ENCODE measurements around the gene UBA52. TPM values are rescaled to one million over a fixed set of nuclear protein-coding genes. Genes with fewer than 3 reads are reported as not detected.

Gene UBA52
- total RNA-seq, 1 donor from 2014 or later: 586 TPM

Other genes with a start within 250 kb of the UBA52 start
- gene LSM4, start 248.8 kb upstream of the UBA52 start, total RNA-seq: 208 and 260 TPM in 2 replicates
- 8.2 and 12.6 TPM in 2 replicates for gene PGPEP1, start 231.3 kb upstream of the UBA52 start, total RNA-seq
- gene GDF15, start 185.7 kb upstream of the UBA52 start, total RNA-seq: 123 and 166 TPM in 2 replicates
- under 0.01 TPM in 1 of 2 replicates, not detected in the other for gene LRRC25, start 174.2 kb upstream of the UBA52 start, total RNA-seq
- gene SSBP4, start 152.5 kb upstream of the UBA52 start, total RNA-seq: 13.2 and 17.1 TPM in 2 replicates
- gene ISYNA1, start 133.7 kb upstream of the UBA52 start, total RNA-seq: 6.7 and 15.3 TPM in 2 replicates
- 9.7 and 13.8 TPM in 2 replicates for gene ELL, start 49.8 kb upstream of the UBA52 start, total RNA-seq
- gene FKBP8, start 28.3 kb upstream of the UBA52 start, total RNA-seq: 142 and 218 TPM in 2 replicates
- gene KXD1, start 14.0 kb upstream of the UBA52 start, total RNA-seq: 47.7 and 50.2 TPM in 2 replicates
- gene REX1BD, start 16.9 kb downstream of the UBA52 start, total RNA-seq: 26.1 and 45.4 TPM in 2 replicates
- gene CRLF1, start 34.9 kb downstream of the UBA52 start, total RNA-seq: 0.26 and 0.64 TPM in 2 replicates
- 0.13 and 0.79 TPM in 2 replicates for gene TMEM59L, start 41.0 kb downstream of the UBA52 start, total RNA-seq
- gene KLHL26, start 65.2 kb downstream of the UBA52 start, total RNA-seq: 3.2 and 4.9 TPM in 2 replicates
- 0.79 and 1.3 TPM in 2 replicates for gene CRTC1, start 111.8 kb downstream of the UBA52 start, total RNA-seq
- not detected in 2 replicates for gene COMP, start 219.4 kb downstream of the UBA52 start, total RNA-seq

Measured in bronchial epithelial cell (primary cell).